HFFc6 (cell line): Measurements from ENCODE around the gene GPR12. TPM values are rescaled to one million over a fixed set of nuclear protein-coding genes. Genes with fewer than 3 reads are reported as not detected.

Experiments used
- DNase-seq: peaks from one replicate; pipeline ENCODE4 v3.0.0-alpha.2; 2018
- H3K27ac Mint-ChIP-seq: 2 replicates; pipeline ENCODE4 v1.8.0; 2020; ENCODE audit warnings: mild to moderate bottlenecking, mixed read lengths
- H3K27me3 Mint-ChIP-seq: 2 replicates; pipeline ENCODE4 v1.8.0; 2021; ENCODE audit warnings: mild to moderate bottlenecking, moderate library complexity, mixed read lengths; ENCODE audit not compliant: insufficient read depth
- H3K36me3 Mint-ChIP-seq: 2 replicates; pipeline ENCODE4 v1.8.0; 2021; ENCODE audit warnings: low read depth, mixed read lengths
- H3K4me1 Mint-ChIP-seq: 2 replicates; pipeline ENCODE4 v1.8.0; 2020; ENCODE audit warnings: low read depth, mixed read lengths
- H3K4me3 Mint-ChIP-seq: 2 replicates; pipeline ENCODE4 v1.8.0; 2020; ENCODE audit warnings: mild to moderate bottlenecking, moderate library complexity, mixed read lengths
- H3K9me3 Mint-ChIP-seq: 2 replicates; pipeline ENCODE4 v1.8.0; 2020; ENCODE audit warnings: mild to moderate bottlenecking, mixed read lengths
- CTCF ChIP-seq: fragments of 200-600 bp; sonication (generic); IDR thresholded peaks from 2 replicates; pipeline ENCODE4 v1.5.0; 2021; ENCODE audit warnings: antibody characterized with exemption, mild to moderate bottlenecking
- total RNA-seq, 6 experiments: library from RNA; stranded (reverse); fragmentation: NEBNext Ultra II Directional; extraction: Animal tissue kit (Norgen Biotek cat#: 25700); gene quantifications; 2 replicates in 1 of 6; 3 replicates in 5 of 6; pipeline ENCODE4 v1.2.3, GENCODE V29; 2021

The GPR12 gene
- total RNA-seq, 6 experiments from 2014 or later = not detected

DNA sequence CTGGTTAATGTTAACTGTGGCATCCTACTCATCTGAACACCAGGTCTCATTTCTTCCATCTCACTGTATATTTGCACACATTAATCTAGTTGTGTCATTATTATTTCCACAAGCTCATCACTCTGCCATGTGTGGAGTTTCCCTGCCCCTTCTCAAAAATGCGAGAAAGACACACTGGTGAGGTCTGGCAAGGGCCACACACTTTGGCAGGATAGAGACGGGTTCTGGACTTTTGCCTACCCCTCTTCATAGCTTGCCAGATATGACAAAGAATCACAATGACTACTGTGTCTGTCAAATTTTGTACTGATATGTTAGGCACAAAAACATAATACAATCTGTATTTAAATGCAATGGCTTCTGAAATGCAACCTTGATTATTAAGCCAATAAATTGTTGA is 12.9 kb downstream of the GPR12 start:
- DNase-seq = no peak
- H3K4me3 Mint-ChIP-seq = no peak overlapping the region
- no peaks in the 10 kb centered on the region for H3K36me3 Mint-ChIP-seq
- TF ChIP-seq CTCF = no peak
- H3K27me3 Mint-ChIP-seq = peaks cover 38% of the 10 kb centered on the region
- no peaks in the 10 kb centered on the region for H3K4me1 Mint-ChIP-seq
- H3K27ac Mint-ChIP-seq = no peak overlapping the region
- H3K9me3 Mint-ChIP-seq = no peaks in the 10 kb centered on the region

- no peak for DNase-seq
- Mint-ChIP-seq H3K36me3 (no peaks in the 10 kb centered on the region), H3K4me3 (no peak overlapping the region), H3K4me1 (no peaks in the 10 kb centered on the region), H3K27ac (no peak overlapping the region), H3K27me3 (peaks cover 42% of the 10 kb centered on the region), H3K9me3 (no peaks in the 10 kb centered on the region)
- no peak for TF ChIP-seq CTCF
These were observed 16.6 kb downstream of the GPR12 start for GRCh38 chr13:26743971-26744370.

DNA sequence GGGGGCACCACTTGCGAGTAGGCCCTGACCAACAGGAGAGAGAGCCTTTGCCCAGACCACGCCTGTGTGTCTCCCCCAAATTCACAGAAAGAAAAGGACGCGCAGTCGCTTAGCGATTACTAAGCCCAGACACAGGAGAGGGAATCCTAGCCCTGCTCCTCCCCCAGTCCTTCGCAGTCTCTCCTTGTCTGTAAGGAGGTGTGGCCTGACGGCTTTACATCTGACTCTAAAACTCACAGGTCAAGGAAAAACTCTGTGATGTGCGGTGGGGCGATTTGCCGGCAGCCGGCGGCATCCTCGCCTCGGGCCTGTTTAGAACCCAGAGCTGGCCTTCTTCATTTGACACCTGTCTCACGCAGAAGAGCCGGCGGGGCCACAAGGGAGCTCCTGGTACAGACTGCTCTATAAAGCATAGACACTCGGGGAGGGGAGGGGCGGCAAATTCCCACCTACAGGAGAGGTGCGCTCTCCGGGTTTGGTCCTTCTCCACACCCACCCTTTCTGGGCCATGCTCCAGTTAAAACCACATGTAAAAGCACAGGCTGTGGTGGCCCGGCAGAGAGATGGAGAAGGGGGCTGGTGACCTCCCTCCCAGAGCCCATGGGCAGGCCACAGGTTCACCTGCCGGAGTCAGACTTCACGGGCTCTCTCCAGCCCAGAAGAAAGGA is 17.8 kb downstream of the GPR12 start:
- Mint-ChIP-seq H3K9me3 (peaks cover 7% of the 10 kb centered on the region; the same call in 1 of the 2 replicates), H3K27me3 (peaks cover 42% of the 10 kb centered on the region)
- TF ChIP-seq CTCF = no peak

DNA sequence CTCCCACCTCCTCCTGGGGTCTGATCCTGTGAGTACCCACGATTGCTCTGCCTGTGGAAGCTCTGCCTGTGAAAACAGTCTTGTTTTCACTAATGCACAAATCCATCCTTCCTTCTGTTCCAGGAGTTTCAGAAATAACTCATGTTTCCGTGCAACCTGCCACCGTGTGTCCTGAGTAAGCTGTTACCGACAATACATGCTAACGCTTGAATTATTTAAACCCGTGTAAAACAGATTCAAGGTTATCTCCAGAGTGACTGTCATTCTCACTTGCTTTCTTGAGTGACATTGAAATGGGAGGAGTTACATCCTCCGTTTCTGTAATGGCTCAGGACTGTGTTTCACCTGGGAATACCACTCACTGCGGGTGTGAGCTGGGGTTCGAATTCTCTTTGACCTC is 24.9 kb downstream of the GPR12 start:
- TF ChIP-seq CTCF = no peak
- H3K36me3 Mint-ChIP-seq = no peaks in the 10 kb centered on the region
- no peaks in the 10 kb centered on the region for H3K4me1 Mint-ChIP-seq
- no peak overlapping the region for H3K27ac Mint-ChIP-seq
- H3K4me3 Mint-ChIP-seq = no peak overlapping the region
- no peak for DNase-seq
- peaks cover 11% of the 10 kb centered on the region; the same call in 1 of the 2 replicates for H3K9me3 Mint-ChIP-seq
- peaks cover 10% of the 10 kb centered on the region for H3K27me3 Mint-ChIP-seq

More for the DNA sequence above, 17.8 kb downstream of the GPR12 start:
- no peak overlapping the region for H3K27ac Mint-ChIP-seq
- H3K4me3 Mint-ChIP-seq = no peak overlapping the region
- no peaks in the 10 kb centered on the region for H3K4me1 Mint-ChIP-seq
- no peak for DNase-seq
- no peaks in the 10 kb centered on the region for H3K36me3 Mint-ChIP-seq

DNA sequence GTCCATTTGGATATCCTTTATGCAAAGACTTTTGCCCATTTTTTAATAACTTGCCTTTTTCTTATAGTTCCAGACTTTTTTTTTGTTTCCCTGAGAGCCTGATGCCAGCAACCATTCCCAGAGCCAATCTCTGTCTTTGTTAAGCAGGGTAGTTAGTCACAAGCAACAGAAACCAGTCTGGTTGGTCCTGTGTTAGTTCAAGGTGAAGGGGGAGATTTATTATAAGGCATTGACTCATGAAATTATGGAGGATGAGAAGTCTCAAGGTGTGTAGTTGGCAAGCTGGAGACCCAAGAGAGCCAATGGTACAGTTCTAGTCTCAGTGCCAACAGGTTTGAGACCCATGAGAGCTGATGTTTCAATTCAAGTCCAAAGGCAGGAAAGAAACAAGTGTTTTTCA is 33.0 kb downstream of the GPR12 start:
- peaks cover 16% of the 10 kb centered on the region for H3K27me3 Mint-ChIP-seq
- no peak overlapping the region for H3K27ac Mint-ChIP-seq
- H3K4me3 Mint-ChIP-seq = no peak overlapping the region
- no peak for DNase-seq
- H3K4me1 Mint-ChIP-seq = no peaks in the 10 kb centered on the region
- H3K36me3 Mint-ChIP-seq = no peaks in the 10 kb centered on the region
- no peak for TF ChIP-seq CTCF
- no peaks in the 10 kb centered on the region for H3K9me3 Mint-ChIP-seq
